Neural progenitor cell (in vitro differentiated cells): ENCODE results near the gene LMAN1. TPM values are rescaled to one million over a fixed set of nuclear protein-coding genes. Genes with fewer than 3 reads are reported as not detected.

ENCODE experiments used
- DNase-seq: peaks from one replicate; pipeline ENCODE4 v3.0.0-alpha.2; 2016; ENCODE audit warnings: low spot score
- H2AFZ ChIP-seq: fragments of 200-600 bp; sonication (generic); replicated peaks from 2 replicates; pipeline ENCODE4 v1.6.1; 2016; ENCODE audit warnings: antibody characterized with exemption
- H3F3A ChIP-seq: fragments of 200-600 bp; sonication (generic); 2 replicates; pipeline ENCODE4 v1.6.1; 2016; ENCODE audit warnings: antibody characterized with exemption, low read depth
- H3K27ac ChIP-seq: fragments of 200-600 bp; sonication (generic); 2 replicates; pipeline ENCODE4 v1.5.1; 2016; ENCODE audit warnings: mild to moderate bottlenecking
- H3K27me3 ChIP-seq: fragments of 200-600 bp; sonication (generic); 2 replicates; pipeline ENCODE4 v1.6.1; 2016; ENCODE audit warnings: mild to moderate bottlenecking, moderate library complexity
- H3K36me3 ChIP-seq: fragments of 200-600 bp; sonication (generic); 2 replicates; pipeline ENCODE4 v1.5.1; 2016
- H3K4me1 ChIP-seq: fragments of 200-600 bp; sonication (generic); 2 replicates; pipeline ENCODE4 v1.6.1; 2016; ENCODE audit warnings: mixed run types
- H3K4me2 ChIP-seq: fragments of 200-600 bp; sonication (generic); 2 replicates; pipeline ENCODE4 v1.6.1; 2016
- H3K4me3 ChIP-seq: fragments of 200-600 bp; sonication (generic); 2 replicates; pipeline ENCODE4 v1.5.1; 2016
- H3K79me2 ChIP-seq: fragments of 200-600 bp; sonication (generic); 2 replicates; pipeline ENCODE4 v1.6.1; 2016; ENCODE audit warnings: low read depth
- H3K9ac ChIP-seq: fragments of 200-600 bp; sonication (generic); 2 replicates; pipeline ENCODE4 v1.6.1; 2016
- H3K9me3 ChIP-seq: fragments of 200-600 bp; sonication (generic); 2 replicates; pipeline ENCODE4 v1.5.1; 2016; ENCODE audit warnings: low read depth
- H4K20me1 ChIP-seq: fragments of 200-600 bp; sonication (generic); 2 replicates; pipeline ENCODE4 v1.6.1; 2016; ENCODE audit warnings: low read depth
- H3K27ac Mint-ChIP-seq: 3 replicates; pipeline ENCODE4 v1.8.0; 2021; ENCODE audit warnings: mixed read lengths
- H3K27me3 Mint-ChIP-seq: 2 replicates; pipeline ENCODE4 v1.8.0; 2022; ENCODE audit warnings: low read depth, mild to moderate bottlenecking, inconsistent platforms, moderate library complexity, mixed read lengths; ENCODE audit not compliant: insufficient read depth
- H3K36me3 Mint-ChIP-seq: 3 replicates; pipeline ENCODE4 v1.8.0; 2021; ENCODE audit warnings: mixed read lengths
- H3K4me1 Mint-ChIP-seq: 3 replicates; pipeline ENCODE4 v1.8.0; 2021; ENCODE audit warnings: mixed read lengths
- H3K4me3 Mint-ChIP-seq: 3 replicates; pipeline ENCODE4 v1.8.0; 2021; ENCODE audit warnings: mild to moderate bottlenecking, moderate library complexity, mixed read lengths
- H3K9me3 Mint-ChIP-seq: 3 replicates; pipeline ENCODE4 v1.8.0; 2020; ENCODE audit warnings: mixed read lengths
- EZH2 ChIP-seq: fragments of 200-600 bp; sonication (generic); IDR thresholded peaks from 2 replicates; pipeline ENCODE4 v1.6.1; 2017; ENCODE audit warnings: antibody characterized with exemption, mild to moderate bottlenecking, moderate library complexity
- EZH2phosphoT487 ChIP-seq: fragments of 200-600 bp; sonication (generic); IDR thresholded peaks from 2 replicates; pipeline ENCODE4 v1.6.1; 2017; ENCODE audit warnings: antibody characterized with exemption
- total RNA-seq: library from RNA; depleted of rRNA; stranded (reverse); fragments of >200 nt; gene quantifications from 2 replicates; pipeline ENCODE4 v1.2.3, GENCODE V29; 2015; ENCODE audit warnings: low replicate concordance
- TF ChIP-seq, protein P1 (sequence below): fragments of 200-600 bp; sonication (generic); IDR thresholded peaks from 2 replicates; pipeline ENCODE4 v1.5.1; 2017; ENCODE audit warnings: antibody characterized with exemption, mild to moderate bottlenecking

The LMAN1 gene
- total RNA-seq, 1 donor from 2014 or later, result 338 TPM

DNA sequence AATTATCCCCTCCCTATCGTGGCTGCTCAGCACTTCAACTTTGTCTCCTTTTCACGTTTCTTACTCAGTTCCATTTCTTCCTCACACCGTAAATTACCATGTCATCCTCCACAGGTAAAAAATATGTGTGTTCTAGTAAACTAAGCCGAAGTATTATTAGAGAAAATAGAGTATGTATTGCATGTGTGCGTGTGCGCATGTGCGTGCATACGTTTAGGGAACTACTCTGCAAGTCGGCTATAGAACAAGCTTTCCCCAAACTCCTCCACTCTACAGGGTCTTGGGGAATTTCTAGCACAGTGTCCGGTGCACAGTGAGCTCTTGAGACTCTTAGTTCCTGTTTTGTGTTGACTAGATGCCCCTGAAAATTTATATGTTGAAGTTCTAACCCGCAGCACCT is 76.7 kb downstream of the LMAN1 start:
- H3K36me3 ChIP-seq, result no peaks in the 10 kb centered on the region
- no peaks in the 10 kb centered on the region for H3K4me1 Mint-ChIP-seq
- peaks cover 1% of the 10 kb centered on the region for H3K36me3 Mint-ChIP-seq
- H3K4me3 Mint-ChIP-seq, result no peak overlapping the region
- no peaks in the 10 kb centered on the region for H3K9me3 ChIP-seq
- H3K27me3 Mint-ChIP-seq, result peaks cover 22% of the 10 kb centered on the region
- H3F3A ChIP-seq, result peaks cover 6% of the 10 kb centered on the region
- H2AFZ ChIP-seq, result no peak overlapping the region
- H3K4me2 ChIP-seq, result no peak overlapping the region
- no peak overlapping the region for H3K4me3 ChIP-seq
- peaks cover 93% of the 10 kb centered on the region for H3K27me3 ChIP-seq
- no peak overlapping the region for H3K27ac ChIP-seq
- no peak overlapping the region for H3K9ac ChIP-seq
- H3K4me1 ChIP-seq, result peaks cover 47% of the 10 kb centered on the region
- no peaks in the 10 kb centered on the region for H4K20me1 ChIP-seq
- H3K9me3 Mint-ChIP-seq, result no peaks in the 10 kb centered on the region
- no peak for DNase-seq
- TF ChIP-seq EZH2, result no peak
- no peak for TF ChIP-seq EZH2phosphoT487
- TF ChIP-seq, protein P1, sequence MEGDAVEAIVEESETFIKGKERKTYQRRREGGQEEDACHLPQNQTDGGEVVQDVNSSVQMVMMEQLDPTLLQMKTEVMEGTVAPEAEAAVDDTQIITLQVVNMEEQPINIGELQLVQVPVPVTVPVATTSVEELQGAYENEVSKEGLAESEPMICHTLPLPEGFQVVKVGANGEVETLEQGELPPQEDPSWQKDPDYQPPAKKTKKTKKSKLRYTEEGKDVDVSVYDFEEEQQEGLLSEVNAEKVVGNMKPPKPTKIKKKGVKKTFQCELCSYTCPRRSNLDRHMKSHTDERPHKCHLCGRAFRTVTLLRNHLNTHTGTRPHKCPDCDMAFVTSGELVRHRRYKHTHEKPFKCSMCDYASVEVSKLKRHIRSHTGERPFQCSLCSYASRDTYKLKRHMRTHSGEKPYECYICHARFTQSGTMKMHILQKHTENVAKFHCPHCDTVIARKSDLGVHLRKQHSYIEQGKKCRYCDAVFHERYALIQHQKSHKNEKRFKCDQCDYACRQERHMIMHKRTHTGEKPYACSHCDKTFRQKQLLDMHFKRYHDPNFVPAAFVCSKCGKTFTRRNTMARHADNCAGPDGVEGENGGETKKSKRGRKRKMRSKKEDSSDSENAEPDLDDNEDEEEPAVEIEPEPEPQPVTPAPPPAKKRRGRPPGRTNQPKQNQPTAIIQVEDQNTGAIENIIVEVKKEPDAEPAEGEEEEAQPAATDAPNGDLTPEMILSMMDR, result no peak
- no peak overlapping the region for H3K27ac Mint-ChIP-seq
- H3K79me2 ChIP-seq, result no peaks in the 10 kb centered on the region

DNA sequence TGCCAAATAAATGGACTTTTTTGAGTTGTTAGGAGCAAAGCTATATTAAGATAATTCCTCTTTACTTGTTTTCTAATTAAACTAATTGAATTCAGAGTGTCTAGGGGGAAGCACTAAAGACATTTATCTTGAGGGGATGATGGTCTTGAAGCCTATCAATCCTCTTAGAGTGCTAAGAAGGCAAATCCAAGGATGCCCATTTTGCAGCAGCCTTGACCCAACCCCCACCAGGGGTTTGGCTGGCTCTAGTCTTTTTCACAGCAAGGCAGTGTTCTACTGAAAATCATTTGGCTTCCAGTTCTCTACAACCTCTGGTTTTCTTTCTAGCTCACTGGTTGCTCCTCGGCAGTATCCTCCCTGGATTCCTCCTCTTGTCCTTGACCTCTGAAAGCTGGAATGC is 79.3 kb downstream of the LMAN1 start:
- no peak for DNase-seq
- Mint-ChIP-seq H3K4me3 (no peak overlapping the region), H3K27me3 (peaks cover 41% of the 10 kb centered on the region), H3K9me3 (no peaks in the 10 kb centered on the region), H3K27ac (no peak overlapping the region), H3K4me1 (peaks cover 20% of the 10 kb centered on the region), H3K36me3 (peaks cover 1% of the 10 kb centered on the region)
- Histone ChIP-seq H3F3A (peaks cover 26% of the 10 kb centered on the region), H3K9ac (no peak overlapping the region), H3K4me1 (peaks cover 51% of the 10 kb centered on the region), H3K27ac (no peak overlapping the region), H4K20me1 (peaks cover 12% of the 10 kb centered on the region), H2AFZ (no peak overlapping the region), H3K36me3 (no peaks in the 10 kb centered on the region), H3K27me3 (peaks cover 82% of the 10 kb centered on the region), H3K79me2 (no peaks in the 10 kb centered on the region), H3K4me3 (no peak overlapping the region), H3K9me3 (no peaks in the 10 kb centered on the region), H3K4me2 (no peak overlapping the region)
- TF ChIP-seq EZH2phosphoT487, result no peak
- TF ChIP-seq, protein P1, result no peak
- no peak for TF ChIP-seq EZH2

DNA sequence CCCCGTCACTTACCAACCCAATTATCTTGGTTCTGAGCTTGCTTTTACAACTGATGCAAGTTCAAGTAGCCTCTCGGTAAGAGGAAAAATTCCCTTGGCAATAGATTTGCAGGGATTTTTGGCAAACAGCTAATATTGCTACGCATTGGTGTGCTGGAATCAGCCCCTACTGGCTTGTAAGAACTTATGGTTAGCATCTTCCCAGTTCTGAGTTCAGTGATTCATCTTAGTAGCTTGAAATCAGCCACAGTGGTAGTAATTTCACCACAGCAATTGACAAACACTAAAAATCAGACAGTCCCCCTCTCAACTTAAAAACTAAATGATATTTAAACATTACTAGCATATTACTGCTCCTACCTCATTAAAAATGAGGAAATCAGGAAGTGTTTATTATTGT is 79.9 kb downstream of the LMAN1 start:
- Histone ChIP-seq H3K36me3 (no peaks in the 10 kb centered on the region), H3K9me3 (no peaks in the 10 kb centered on the region), H3K79me2 (no peaks in the 10 kb centered on the region), H3K4me2 (no peak overlapping the region), H3K4me3 (no peak overlapping the region), H3F3A (peaks cover 31% of the 10 kb centered on the region), H4K20me1 (peaks cover 14% of the 10 kb centered on the region), H3K27ac (no peak overlapping the region), H3K27me3 (peaks cover 81% of the 10 kb centered on the region), H3K9ac (no peak overlapping the region), H2AFZ (no peak overlapping the region), H3K4me1 (peaks cover 51% of the 10 kb centered on the region)
- no peak overlapping the region for H3K4me3 Mint-ChIP-seq
- peaks cover 1% of the 10 kb centered on the region for H3K36me3 Mint-ChIP-seq
- H3K27ac Mint-ChIP-seq, result no peak overlapping the region
- TF ChIP-seq EZH2phosphoT487, result no peak
- TF ChIP-seq, protein P1, result no peak
- TF ChIP-seq EZH2, result no peak
- no peaks in the 10 kb centered on the region for H3K9me3 Mint-ChIP-seq
- DNase-seq, result no peak
- peaks cover 46% of the 10 kb centered on the region for H3K27me3 Mint-ChIP-seq
- H3K4me1 Mint-ChIP-seq, result peaks cover 25% of the 10 kb centered on the region
